Neuronal stem cell (in vitro differentiated cells): ENCODE measurements around the gene STAT3.

Experiments used
- DNase-seq: peaks from one replicate; pipeline ENCODE4 v3.0.0-alpha.2; 2013; ENCODE audit warnings: low spot score
- H2AFZ ChIP-seq: one replicate; pipeline ENCODE4 v1.6.1; 2013; ENCODE audit warnings: mild to moderate bottlenecking, low read length, inconsistent platforms
- H2AK5ac ChIP-seq: 2 replicates; pipeline ENCODE4 v1.6.1; 2013; ENCODE audit warnings: low read depth, mild to moderate bottlenecking, inconsistent platforms, low read length, moderate library complexity, mixed read lengths
- H2BK120ac ChIP-seq: 2 replicates; pipeline ENCODE4 v1.6.1; 2013; ENCODE audit warnings: low read depth, mild to moderate bottlenecking, inconsistent platforms, low read length, moderate library complexity, mixed read lengths
- H2BK12ac ChIP-seq: one replicate; pipeline ENCODE4 v1.6.1; 2013; ENCODE audit warnings: low read length, inconsistent platforms
- H2BK15ac ChIP-seq: 2 replicates; pipeline ENCODE4 v1.6.1; 2013; ENCODE audit warnings: mild to moderate bottlenecking, low read length, inconsistent platforms, mixed read lengths
- H2BK5ac ChIP-seq: one replicate; pipeline ENCODE4 v1.6.1; 2013; ENCODE audit warnings: inconsistent platforms, mild to moderate bottlenecking, low read length, moderate library complexity
- H3K14ac ChIP-seq: one replicate; pipeline ENCODE4 v1.6.1; 2013; ENCODE audit warnings: low read length, inconsistent platforms
- H3K18ac ChIP-seq: 2 replicates; pipeline ENCODE4 v1.6.1; 2013; ENCODE audit warnings: low read length, inconsistent platforms
- H3K23ac ChIP-seq: 2 replicates; pipeline ENCODE4 v1.6.1; 2013; ENCODE audit warnings: low read depth, mild to moderate bottlenecking, mixed read lengths, low read length, inconsistent platforms; ENCODE audit not compliant: poor library complexity
- H3K27ac ChIP-seq: replicated peaks from 3 replicates; pipeline ENCODE4 v1.5.1; 2013; ENCODE audit warnings: low read length, inconsistent platforms
- H3K27me3 ChIP-seq, 3 experiments: 2 replicates each; pipeline ENCODE4 v1.6.1; 2013; ENCODE audit warnings: low read length in 3 of 3, mild to moderate bottlenecking in 2 of 3, inconsistent platforms in 1 of 3, low read depth in 1 of 3, mixed read lengths in 1 of 3, moderate library complexity in 1 of 3; ENCODE audit not compliant: control insufficient read depth in 3 of 3, insufficient read depth in 3 of 3
- H3K36me3 ChIP-seq, 2 donors: replicated peaks in 1 of 2; 2 replicates each; pipeline ENCODE4 v1.6.1; 2013; ENCODE audit warnings: low read length in 2 of 2; ENCODE audit not compliant: control insufficient read depth in 2 of 2, insufficient read depth in 2 of 2
- H3K4ac ChIP-seq: 2 replicates; pipeline ENCODE4 v1.6.1; 2013; ENCODE audit warnings: inconsistent platforms, mild to moderate bottlenecking, low read length, moderate library complexity
- H3K4me1 ChIP-seq, 2 donors: 1 replicate in 1 of 2; 2 replicates in 1 of 2; pipeline ENCODE4 v1.6.1; 2013; ENCODE audit warnings: low read length in 2 of 2, low read depth in 1 of 2; ENCODE audit not compliant: control insufficient read depth in 2 of 2, insufficient read depth in 1 of 2
- H3K4me2 ChIP-seq: one replicate; pipeline ENCODE4 v1.6.1; 2013; ENCODE audit warnings: mild to moderate bottlenecking, low read length, inconsistent platforms; ENCODE audit not compliant: insufficient read depth, poor library complexity, severe bottlenecking
- H3K4me3 ChIP-seq, 2 donors: 2 replicates each; pipeline ENCODE4 v1.5.1; 2013; ENCODE audit warnings: low read length in 2 of 2, mild to moderate bottlenecking in 2 of 2, inconsistent platforms in 1 of 2, moderate library complexity in 1 of 2
- H3K79me1 ChIP-seq: one replicate; pipeline ENCODE4 v1.6.1; 2013; ENCODE audit warnings: low read depth, mild to moderate bottlenecking, inconsistent platforms, low read length, moderate library complexity
- H3K9ac ChIP-seq: one replicate; pipeline ENCODE4 v1.6.1; 2013; ENCODE audit warnings: mild to moderate bottlenecking, low read depth, low read length, inconsistent platforms; ENCODE audit not compliant: poor library complexity
- H3K9me3 ChIP-seq, 2 donors: replicated peaks in 1 of 2; 2 replicates each; pipeline versions ENCODE3 to v1.6.1; 2013; ENCODE audit warnings: low read length in 2 of 2, mild to moderate bottlenecking in 2 of 2, inconsistent platforms in 1 of 2, low read depth in 1 of 2, mixed read lengths in 1 of 2, moderate library complexity in 1 of 2; ENCODE audit not compliant: control insufficient read depth in 2 of 2, insufficient read depth in 1 of 2
- H4K8ac ChIP-seq: one replicate; pipeline ENCODE4 v1.6.1; 2013; ENCODE audit warnings: low read depth, mild to moderate bottlenecking, inconsistent platforms, low read length, moderate library complexity
- H4K91ac ChIP-seq: one replicate; pipeline ENCODE4 v1.6.1; 2013; ENCODE audit warnings: low read length, low read depth, mild to moderate bottlenecking, inconsistent platforms; ENCODE audit not compliant: poor library complexity
- WGBS, 2 donors: extraction: QIAGEN DNeasy Blood & Tissue Kit; methylation state at CpG; one replicate each; pipeline ENCODE4 v1.1.7; 2013; ENCODE audit warnings: missing lambda C conversion rate in 2 of 2, mixed read lengths in 1 of 2; ENCODE audit not compliant: insufficient read length in 2 of 2, insufficient replicate concordance in 1 of 2; ENCODE audit errors: extremely low coverage in 2 of 2; 5-methylcytosine and 5-hydroxymethylcytosine counted together

The STAT3 gene

DNA sequence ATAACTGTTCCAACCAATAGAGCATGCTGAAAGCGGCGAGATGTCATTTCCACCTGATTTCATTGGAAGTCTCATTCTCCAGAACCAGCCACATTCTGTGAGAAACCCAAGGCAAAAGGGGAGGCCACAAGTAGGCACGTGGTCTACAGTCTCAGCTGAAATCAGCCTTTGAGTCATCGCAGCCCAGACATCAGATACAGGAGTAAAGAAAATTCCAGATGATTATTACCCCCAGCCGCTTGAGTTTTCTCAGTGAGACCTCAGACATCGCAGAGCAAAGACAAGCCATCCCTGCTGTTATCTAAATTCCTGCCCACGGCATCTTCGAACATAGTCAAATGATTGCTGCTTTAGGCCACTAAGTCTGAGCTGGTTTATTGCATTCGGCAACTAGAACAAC, 23.1 kb downstream of the STAT3 start:
- Histone ChIP-seq H2BK120ac (no peak overlapping the region), H2AFZ (no peak overlapping the region), H4K8ac (no peak overlapping the region), H3K4ac (no peak overlapping the region), H3K27me3 (no peaks in the 10 kb centered on the region), H3K9ac (no peak overlapping the region), H3K4me2 (no peak overlapping the region), H3K23ac (no peak overlapping the region), H3K4me1 (peaks cover 13 to 20% of the 10 kb centered on the region in 2 donors), H3K14ac (no peak overlapping the region), H3K27ac (no peak overlapping the region), H2BK12ac (no peak overlapping the region), H2BK15ac (no peak overlapping the region), H2BK5ac (no peak overlapping the region), H3K79me1 (peaks cover 8% of the 10 kb centered on the region), H3K9me3 (peaks cover 0 to 10% of the 10 kb centered on the region in 2 donors), H3K36me3 (peaks cover 0 to 43% of the 10 kb centered on the region in 2 donors), H3K4me3 (no peak overlapping the region), H2AK5ac (no peak overlapping the region), H4K91ac (no peak overlapping the region), H3K18ac (no peak overlapping the region)
- DNase-seq, result no peak
- no CpG with 5 or more reads among the region's 9 CpGs for WGBS, 2 donors

DNA sequence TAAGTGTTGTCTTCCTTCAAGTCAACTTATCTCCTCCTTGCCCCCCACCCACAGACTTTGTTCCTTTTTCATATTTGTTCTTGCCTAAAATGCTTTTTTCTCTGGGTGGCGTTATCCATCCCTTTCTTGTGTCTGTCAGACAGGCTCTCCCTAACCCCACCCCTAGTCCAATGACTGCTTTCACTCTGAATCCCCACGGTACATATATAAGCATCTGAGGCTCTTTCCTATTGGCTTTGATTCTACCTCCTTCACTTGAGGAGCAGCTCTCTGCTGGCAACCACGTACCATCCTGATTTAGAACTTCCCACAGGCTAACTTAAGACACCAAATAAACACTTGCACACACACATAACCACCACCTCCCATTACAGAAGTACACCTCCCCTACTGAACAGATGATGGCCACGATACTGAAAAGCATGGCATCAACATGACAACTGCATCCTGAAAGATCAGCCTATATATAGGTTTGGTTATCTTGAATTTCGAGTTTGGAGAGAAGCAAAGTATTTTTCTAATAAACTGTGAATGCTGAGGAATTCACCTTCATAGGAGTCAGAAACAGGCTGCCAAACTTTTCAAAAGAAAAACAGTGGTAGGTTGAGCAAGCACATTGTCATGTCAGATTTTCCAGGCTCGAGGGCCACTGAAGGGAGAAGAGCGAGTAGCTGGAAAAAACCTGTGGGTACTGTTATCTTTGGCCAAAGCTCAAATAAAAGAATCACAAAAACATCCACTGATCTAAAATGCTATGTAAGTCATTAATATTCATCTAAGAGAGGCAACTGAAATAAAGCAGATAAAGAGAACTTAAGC, 24.3 kb downstream of the STAT3 start:
- Histone ChIP-seq H3K9ac (no peak overlapping the region), H3K23ac (no peak overlapping the region), H3K79me1 (peaks cover 8% of the 10 kb centered on the region), H3K18ac (no peak overlapping the region), H2AFZ (no peak overlapping the region), H3K27ac (no peak overlapping the region), H2BK12ac (no peak overlapping the region), H2BK5ac (no peak overlapping the region), H3K36me3 (peaks cover 0 to 43% of the 10 kb centered on the region in 2 donors), H3K4ac (no peak overlapping the region), H3K14ac (no peak overlapping the region), H2BK15ac (no peak overlapping the region), H3K9me3 (peaks cover 0 to 7% of the 10 kb centered on the region in 2 donors), H3K4me2 (no peak overlapping the region), H4K91ac (no peak overlapping the region), H2BK120ac (no peak overlapping the region), H3K4me3 (no peak overlapping the region), H3K27me3 (no peaks in the 10 kb centered on the region), H3K4me1 (peaks cover 13 to 20% of the 10 kb centered on the region in 2 donors), H4K8ac (no peak overlapping the region), H2AK5ac (no peak overlapping the region)
- DNase-seq, result no peak
- WGBS, 2 donors, result no CpG with 5 or more reads among the region's 7 CpGs

DNA sequence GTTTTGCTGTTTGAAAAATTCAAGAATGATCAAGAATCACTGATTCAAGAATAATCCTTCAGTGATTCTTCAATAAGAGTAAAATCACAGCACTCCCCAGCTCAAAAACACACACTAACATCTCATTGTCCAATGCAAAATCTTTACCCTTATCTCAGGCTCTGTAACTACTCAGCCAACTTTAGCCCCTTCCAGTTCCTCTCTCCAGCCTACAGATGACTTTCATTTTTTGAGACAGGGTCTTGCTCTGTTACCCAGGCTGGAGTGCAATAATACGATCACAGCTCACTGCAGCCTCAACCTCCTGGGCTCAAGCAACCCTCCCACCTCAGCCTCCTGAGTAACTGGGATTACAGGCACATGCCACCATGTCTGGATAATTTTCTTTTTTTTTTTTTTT, 25.0 kb downstream of the STAT3 start:
- Histone ChIP-seq H3K36me3 (peaks cover 0 to 48% of the 10 kb centered on the region in 2 donors), H3K23ac (no peak overlapping the region), H3K4me2 (no peak overlapping the region), H4K8ac (no peak overlapping the region), H3K27ac (no peak overlapping the region), H3K9me3 (peaks cover 0 to 7% of the 10 kb centered on the region in 2 donors), H3K27me3 (no peaks in the 10 kb centered on the region), H3K4me3 (no peak overlapping the region), H2AK5ac (no peak overlapping the region), H3K18ac (no peak overlapping the region), H3K79me1 (peaks cover 6% of the 10 kb centered on the region), H2BK120ac (no peak overlapping the region), H3K14ac (no peak overlapping the region), H3K9ac (no peak overlapping the region), H4K91ac (no peak overlapping the region), H3K4ac (no peak overlapping the region), H2BK5ac (no peak overlapping the region), H2BK12ac (no peak overlapping the region), H3K4me1 (peaks cover 13 to 20% of the 10 kb centered on the region in 2 donors), H2BK15ac (no peak overlapping the region), H2AFZ (no peak overlapping the region)
- no CpG with 5 or more reads among the region's 1 CpG for WGBS, 2 donors
- no peak for DNase-seq

DNA sequence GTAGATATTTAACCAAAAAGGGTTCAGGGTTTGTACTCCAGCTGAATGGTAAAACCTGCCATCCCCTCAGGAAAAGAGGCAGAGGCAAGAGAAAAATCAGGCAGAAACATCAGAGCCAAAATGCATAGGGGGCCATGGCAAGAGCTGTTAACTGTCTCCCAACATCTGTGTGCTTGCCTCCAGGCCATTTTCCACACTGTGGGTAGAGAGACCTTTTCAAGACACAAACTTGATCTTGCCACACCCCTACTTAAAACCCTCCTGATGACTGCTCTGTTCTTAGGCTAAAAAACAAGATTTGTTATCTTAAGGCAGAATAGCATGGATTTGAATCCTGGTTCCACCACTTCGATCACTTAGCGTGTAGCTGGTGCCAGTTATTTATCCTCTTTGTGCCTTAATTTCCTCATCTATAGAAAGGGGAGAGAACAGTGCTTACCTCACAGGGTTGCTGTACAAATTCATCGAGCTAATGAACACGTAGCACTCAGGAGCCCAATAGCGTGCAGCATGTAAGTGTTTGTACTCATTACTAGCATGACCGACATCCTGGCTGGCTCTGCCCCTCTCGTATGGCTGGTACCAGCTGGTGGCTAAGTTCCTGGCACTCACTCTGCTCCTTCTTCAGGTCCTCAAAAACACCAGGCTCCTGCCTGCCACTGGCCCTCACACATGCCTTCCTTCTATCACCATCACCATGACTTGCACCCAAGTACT, 25.8 kb downstream of the STAT3 start:
- Histone ChIP-seq H3K27me3 (no peaks in the 10 kb centered on the region), H3K4me2 (no peak overlapping the region), H2BK5ac (no peak overlapping the region), H3K27ac (no peak overlapping the region), H3K9me3 (peaks cover 0 to 7% of the 10 kb centered on the region in 2 donors), H3K79me1 (peaks cover 6% of the 10 kb centered on the region), H3K14ac (no peak overlapping the region), H2AK5ac (no peak overlapping the region), H3K4me3 (no peak overlapping the region), H4K91ac (no peak overlapping the region), H3K18ac (no peak overlapping the region), H3K9ac (no peak overlapping the region), H2BK12ac (no peak overlapping the region), H3K36me3 (peaks cover 0 to 50% of the 10 kb centered on the region in 2 donors), H3K4me1 (peaks cover 12 to 14% of the 10 kb centered on the region in 2 donors), H2BK15ac (no peak overlapping the region), H2AFZ (no peak overlapping the region), H3K4ac (no peak overlapping the region), H2BK120ac (no peak overlapping the region), H4K8ac (no peak overlapping the region), H3K23ac (no peak overlapping the region)
- WGBS, 2 donors, result no CpG with 5 or more reads among the region's 7 CpGs
- DNase-seq, result no peak
